Measurements from ENCODE around the gene UHRF1.

The UHRF1 gene

DNA sequence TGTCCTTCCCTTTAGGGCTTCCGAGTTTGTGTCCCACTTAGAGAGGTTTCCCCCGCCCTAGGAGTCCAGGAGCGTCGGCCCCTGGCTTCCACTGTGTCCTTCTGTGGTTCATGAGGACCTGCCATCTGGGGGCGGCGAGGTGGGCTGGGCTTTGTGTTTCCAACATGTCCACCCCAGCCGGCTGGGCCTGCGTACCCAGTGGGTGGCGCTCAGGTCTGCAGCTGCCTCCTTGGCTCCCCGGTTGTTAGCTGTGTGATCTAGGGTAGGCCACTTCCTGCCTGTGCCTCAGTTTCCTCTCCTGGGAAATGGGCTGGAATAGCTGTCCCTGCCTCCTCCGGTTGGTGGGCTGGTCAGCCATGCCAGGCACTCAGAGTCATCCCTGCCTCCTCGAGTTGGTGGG is 88.0 kb downstream of the UHRF1 start:
- no peak overlapping the region for H3K9ac ChIP-seq (ENCODE audit: low read length in 5 of 5)
- H3K4me1 ChIP-seq (ENCODE audit: control insufficient read depth in 5 of 5, insufficient read depth in 5 of 5, low read length in 5 of 5): no peaks in the 10 kb centered on the region
- H3K4me3 ChIP-seq (ENCODE audit: low read depth in 1 of 5, low read length in 5 of 5): no peak overlapping the region
- H3K9me3 ChIP-seq (ENCODE audit: control insufficient read depth in 5 of 5, low read length in 5 of 5): peaks cover 0 to 1% (median 0%) of the 10 kb centered on the region in 5 donors
- H3K27ac ChIP-seq (ENCODE audit: low read depth, low read length): no peak overlapping the region
- H3K27me3 ChIP-seq (ENCODE audit: control insufficient read depth in 5 of 5, insufficient read depth in 4 of 5, low read length in 5 of 5): no peaks in the 10 kb centered on the region
- peaks cover 0 to 24% (median 10%) of the 10 kb centered on the region in 5 donors for H3K36me3 ChIP-seq (ENCODE audit: control insufficient read depth in 5 of 5, insufficient read depth in 5 of 5, low read length in 5 of 5)

GRCh38 chr19:5000120-5000611 is 90.9 kb downstream of the UHRF1 start:
- H3K4me3 ChIP-seq (ENCODE audit: low read depth in 1 of 5, low read length in 5 of 5): no peak overlapping the region
- no peaks in the 10 kb centered on the region for H3K27me3 ChIP-seq (ENCODE audit: control insufficient read depth in 5 of 5, insufficient read depth in 4 of 5, low read length in 5 of 5)
- no peaks in the 10 kb centered on the region for H3K9me3 ChIP-seq (ENCODE audit: control insufficient read depth in 5 of 5, low read length in 5 of 5)
- no peak overlapping the region for H3K27ac ChIP-seq (ENCODE audit: low read depth, low read length)
- H3K9ac ChIP-seq (ENCODE audit: low read length in 5 of 5): no peak overlapping the region
- H3K36me3 ChIP-seq (ENCODE audit: control insufficient read depth in 5 of 5, insufficient read depth in 5 of 5, low read length in 5 of 5): peaks cover 0 to 24% (median 10%) of the 10 kb centered on the region in 5 donors
- no peaks in the 10 kb centered on the region for H3K4me1 ChIP-seq (ENCODE audit: control insufficient read depth in 5 of 5, insufficient read depth in 5 of 5, low read length in 5 of 5)

- peaks cover 0 to 3% (median 0%) of the 10 kb centered on the region in 5 donors for H3K4me1 ChIP-seq (ENCODE audit: control insufficient read depth in 5 of 5, insufficient read depth in 5 of 5, low read length in 5 of 5)
- no peak overlapping the region for H3K4me3 ChIP-seq (ENCODE audit: low read depth in 1 of 5, low read length in 5 of 5)
- peaks cover 0 to 14% (median 8%) of the 10 kb centered on the region in 5 donors for H3K36me3 ChIP-seq (ENCODE audit: control insufficient read depth in 5 of 5, insufficient read depth in 5 of 5, low read length in 5 of 5)
- H3K27me3 ChIP-seq (ENCODE audit: control insufficient read depth in 5 of 5, insufficient read depth in 4 of 5, low read length in 5 of 5): no peaks in the 10 kb centered on the region
- no peak overlapping the region for H3K27ac ChIP-seq (ENCODE audit: low read depth, low read length)
- H3K9ac ChIP-seq (ENCODE audit: low read length in 5 of 5): no peak overlapping the region
- H3K9me3 ChIP-seq (ENCODE audit: control insufficient read depth in 5 of 5, low read length in 5 of 5): no peaks in the 10 kb centered on the region
These were observed 92.3 kb downstream of the UHRF1 start for GRCh38 chr19:5001615-5002014.

- no peak overlapping the region for H3K4me3 ChIP-seq (ENCODE audit: low read depth in 1 of 5, low read length in 5 of 5)
- H3K36me3 ChIP-seq (ENCODE audit: control insufficient read depth in 5 of 5, insufficient read depth in 5 of 5, low read length in 5 of 5): peaks cover 0 to 8% (median 6%) of the 10 kb centered on the region in 5 donors
- H3K27me3 ChIP-seq (ENCODE audit: control insufficient read depth in 5 of 5, insufficient read depth in 4 of 5, low read length in 5 of 5): no peaks in the 10 kb centered on the region
- no peaks in the 10 kb centered on the region for H3K9me3 ChIP-seq (ENCODE audit: control insufficient read depth in 5 of 5, low read length in 5 of 5)
- no peak overlapping the region for H3K27ac ChIP-seq (ENCODE audit: low read depth, low read length)
- no peak overlapping the region for H3K9ac ChIP-seq (ENCODE audit: low read length in 5 of 5)
- H3K4me1 ChIP-seq (ENCODE audit: control insufficient read depth in 5 of 5, insufficient read depth in 5 of 5, low read length in 5 of 5): peaks cover 0 to 3% (median 0%) of the 10 kb centered on the region in 5 donors
These were observed 92.8 kb downstream of the UHRF1 start for GRCh38 chr19:5002143-5002542.

GRCh38 chr19:5003781-5004180 is 94.5 kb downstream of the UHRF1 start:
- H3K4me1 ChIP-seq (ENCODE audit: control insufficient read depth in 5 of 5, insufficient read depth in 5 of 5, low read length in 5 of 5): peaks cover 0 to 3% (median 0%) of the 10 kb centered on the region in 5 donors
- no peak overlapping the region for H3K9ac ChIP-seq (ENCODE audit: low read length in 5 of 5)
- H3K4me3 ChIP-seq (ENCODE audit: low read depth in 1 of 5, low read length in 5 of 5): no peak overlapping the region
- H3K36me3 ChIP-seq (ENCODE audit: control insufficient read depth in 5 of 5, insufficient read depth in 5 of 5, low read length in 5 of 5): no peaks in the 10 kb centered on the region
- H3K27ac ChIP-seq (ENCODE audit: low read depth, low read length): no peak overlapping the region
- H3K9me3 ChIP-seq (ENCODE audit: control insufficient read depth in 5 of 5, low read length in 5 of 5): no peaks in the 10 kb centered on the region
- no peaks in the 10 kb centered on the region for H3K27me3 ChIP-seq (ENCODE audit: control insufficient read depth in 5 of 5, insufficient read depth in 4 of 5, low read length in 5 of 5)

GRCh38 chr19:5005096-5005495 is 95.8 kb downstream of the UHRF1 start:
- peaks cover 0 to 2% (median 0%) of the 10 kb centered on the region in 5 donors for H3K36me3 ChIP-seq (ENCODE audit: control insufficient read depth in 5 of 5, insufficient read depth in 5 of 5, low read length in 5 of 5)
- H3K27ac ChIP-seq (ENCODE audit: low read depth, low read length): no peak overlapping the region
- H3K4me3 ChIP-seq (ENCODE audit: low read depth in 1 of 5, low read length in 5 of 5): no peak overlapping the region
- H3K9me3 ChIP-seq (ENCODE audit: control insufficient read depth in 5 of 5, low read length in 5 of 5): no peaks in the 10 kb centered on the region
- peaks cover 0 to 3% (median 0%) of the 10 kb centered on the region in 5 donors for H3K4me1 ChIP-seq (ENCODE audit: control insufficient read depth in 5 of 5, insufficient read depth in 5 of 5, low read length in 5 of 5)
- no peak overlapping the region for H3K9ac ChIP-seq (ENCODE audit: low read length in 5 of 5)
- no peaks in the 10 kb centered on the region for H3K27me3 ChIP-seq (ENCODE audit: control insufficient read depth in 5 of 5, insufficient read depth in 4 of 5, low read length in 5 of 5)

GRCh38 chr19:5006201-5006600 is 96.9 kb downstream of the UHRF1 start:
- Histone ChIP-seq H3K27me3 (ENCODE audit: control insufficient read depth in 5 of 5, insufficient read depth in 4 of 5, low read length in 5 of 5) (no peaks in the 10 kb centered on the region), H3K27ac (ENCODE audit: low read depth, low read length) (no peak overlapping the region), H3K4me1 (ENCODE audit: control insufficient read depth in 5 of 5, insufficient read depth in 5 of 5, low read length in 5 of 5) (peaks cover 0 to 4% (median 0%) of the 10 kb centered on the region in 5 donors), H3K4me3 (ENCODE audit: low read depth in 1 of 5, low read length in 5 of 5) (no peak overlapping the region), H3K9ac (ENCODE audit: low read length in 5 of 5) (no peak overlapping the region), H3K9me3 (ENCODE audit: control insufficient read depth in 5 of 5, low read length in 5 of 5) (no peaks in the 10 kb centered on the region), H3K36me3 (ENCODE audit: control insufficient read depth in 5 of 5, insufficient read depth in 5 of 5, low read length in 5 of 5) (peaks cover 0 to 2% (median 0%) of the 10 kb centered on the region in 5 donors)

DNA sequence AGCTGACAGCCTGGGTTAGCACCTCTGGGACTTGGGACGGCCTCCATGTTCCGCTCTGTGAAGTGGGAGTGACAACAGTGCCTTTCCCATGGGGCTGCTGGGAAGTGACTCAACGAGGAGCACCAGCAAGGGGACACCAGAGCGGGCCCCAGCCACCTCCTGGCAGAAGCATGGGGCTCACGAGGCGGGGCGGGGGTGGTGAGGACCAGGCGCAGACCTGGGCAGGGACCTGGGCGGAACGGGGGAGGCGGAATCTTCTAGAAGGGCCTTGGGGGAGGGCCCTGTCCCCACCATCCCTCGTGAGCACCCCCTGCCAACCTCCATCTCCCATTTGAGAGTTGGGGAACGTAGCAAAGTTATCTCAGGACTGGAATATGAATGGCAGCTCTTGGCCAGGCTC is 97.5 kb downstream of the UHRF1 start:
- H3K27ac ChIP-seq (ENCODE audit: low read depth, low read length): no peak overlapping the region
- H3K4me3 ChIP-seq (ENCODE audit: low read depth in 1 of 5, low read length in 5 of 5): no peak overlapping the region
- H3K27me3 ChIP-seq (ENCODE audit: control insufficient read depth in 5 of 5, insufficient read depth in 4 of 5, low read length in 5 of 5): no peaks in the 10 kb centered on the region
- H3K36me3 ChIP-seq (ENCODE audit: control insufficient read depth in 5 of 5, insufficient read depth in 5 of 5, low read length in 5 of 5): peaks cover 0 to 4% (median 0%) of the 10 kb centered on the region in 5 donors
- peaks cover 0 to 8% (median 2%) of the 10 kb centered on the region in 5 donors for H3K4me1 ChIP-seq (ENCODE audit: control insufficient read depth in 5 of 5, insufficient read depth in 5 of 5, low read length in 5 of 5)
- H3K9ac ChIP-seq (ENCODE audit: low read length in 5 of 5): no peak overlapping the region
- H3K9me3 ChIP-seq (ENCODE audit: control insufficient read depth in 5 of 5, low read length in 5 of 5): no peaks in the 10 kb centered on the region
